Measurements from ENCODE around the gene SPIRE2. TPM values are rescaled to one million over a fixed set of nuclear protein-coding genes. Genes with fewer than 3 reads are reported as not detected.

The SPIRE2 gene
- total and polyA plus RNA-seq, 2 of the 13 experiments (the other 11 are each of a cell fraction or from before 2014, with no cell fraction given) = 13.3 to 37.5 TPM

DNA sequence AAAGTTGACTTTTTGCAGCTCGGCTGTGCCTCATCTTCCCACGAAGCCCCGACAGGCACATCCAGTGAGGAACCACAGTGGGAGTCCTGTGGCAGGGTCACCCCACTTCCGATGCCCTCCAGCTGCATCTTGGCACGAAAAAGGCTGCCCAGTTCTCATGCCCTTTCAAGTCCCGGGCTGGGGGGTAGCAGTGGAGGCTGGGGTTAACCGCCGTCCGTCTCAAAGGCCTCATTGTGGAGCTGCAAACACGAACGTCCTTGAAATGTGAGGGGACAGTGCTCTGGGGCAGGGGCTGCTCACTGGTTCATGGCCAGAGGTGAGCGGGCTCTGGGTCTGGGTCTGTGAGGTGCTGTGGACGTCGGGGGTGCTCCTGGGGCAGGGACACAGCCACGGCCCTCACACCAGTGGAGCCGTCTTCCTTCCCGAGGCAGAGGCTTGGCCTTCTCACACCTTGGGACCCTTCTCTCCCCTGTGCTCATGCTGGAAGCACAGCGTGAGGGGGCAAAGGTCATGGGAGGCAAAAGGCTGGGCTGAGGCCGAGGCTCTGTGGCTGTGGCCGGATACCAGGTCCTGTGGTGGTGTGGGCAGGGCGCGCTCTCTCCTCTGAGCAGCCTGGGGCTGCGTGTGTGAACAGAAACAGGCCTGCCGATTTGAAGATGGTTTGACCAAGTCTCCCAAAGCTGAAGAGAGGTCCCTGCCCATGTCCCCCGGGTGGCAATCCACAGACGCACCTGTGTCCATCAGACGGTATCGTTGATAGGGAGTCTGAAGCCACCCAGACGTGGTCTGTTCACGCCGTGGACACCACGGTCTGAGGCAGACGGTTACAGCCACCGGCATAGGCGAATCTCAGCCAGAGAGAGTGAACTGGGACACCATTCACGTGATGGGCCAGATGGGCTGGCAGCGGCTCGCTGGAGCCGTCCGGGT lies 87.3 kb downstream of the SPIRE2 start (continued):
- TF ChIP-seq ZNF354B (CRISPR knock-in tag; IDR thresholded peaks at IDR 0.05) = no peak
- TF ChIP-seq, protein P1, sequence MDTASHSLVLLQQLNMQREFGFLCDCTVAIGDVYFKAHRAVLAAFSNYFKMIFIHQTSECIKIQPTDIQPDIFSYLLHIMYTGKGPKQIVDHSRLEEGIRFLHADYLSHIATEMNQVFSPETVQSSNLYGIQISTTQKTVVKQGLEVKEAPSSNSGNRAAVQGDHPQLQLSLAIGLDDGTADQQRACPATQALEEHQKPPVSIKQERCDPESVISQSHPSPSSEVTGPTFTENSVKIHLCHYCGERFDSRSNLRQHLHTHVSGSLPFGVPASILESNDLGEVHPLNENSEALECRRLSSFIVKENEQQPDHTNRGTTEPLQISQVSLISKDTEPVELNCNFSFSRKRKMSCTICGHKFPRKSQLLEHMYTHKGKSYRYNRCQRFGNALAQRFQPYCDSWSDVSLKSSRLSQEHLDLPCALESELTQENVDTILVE (CRISPR knock-in tag; IDR thresholded peaks at IDR 0.05) = peak; percentile 56
- TF ChIP-seq ZFP90 (CRISPR knock-in tag; IDR thresholded peaks at IDR 0.05; ENCODE audit: borderline replicate concordance) = peak; percentile 97
- TF ChIP-seq, protein P2, sequence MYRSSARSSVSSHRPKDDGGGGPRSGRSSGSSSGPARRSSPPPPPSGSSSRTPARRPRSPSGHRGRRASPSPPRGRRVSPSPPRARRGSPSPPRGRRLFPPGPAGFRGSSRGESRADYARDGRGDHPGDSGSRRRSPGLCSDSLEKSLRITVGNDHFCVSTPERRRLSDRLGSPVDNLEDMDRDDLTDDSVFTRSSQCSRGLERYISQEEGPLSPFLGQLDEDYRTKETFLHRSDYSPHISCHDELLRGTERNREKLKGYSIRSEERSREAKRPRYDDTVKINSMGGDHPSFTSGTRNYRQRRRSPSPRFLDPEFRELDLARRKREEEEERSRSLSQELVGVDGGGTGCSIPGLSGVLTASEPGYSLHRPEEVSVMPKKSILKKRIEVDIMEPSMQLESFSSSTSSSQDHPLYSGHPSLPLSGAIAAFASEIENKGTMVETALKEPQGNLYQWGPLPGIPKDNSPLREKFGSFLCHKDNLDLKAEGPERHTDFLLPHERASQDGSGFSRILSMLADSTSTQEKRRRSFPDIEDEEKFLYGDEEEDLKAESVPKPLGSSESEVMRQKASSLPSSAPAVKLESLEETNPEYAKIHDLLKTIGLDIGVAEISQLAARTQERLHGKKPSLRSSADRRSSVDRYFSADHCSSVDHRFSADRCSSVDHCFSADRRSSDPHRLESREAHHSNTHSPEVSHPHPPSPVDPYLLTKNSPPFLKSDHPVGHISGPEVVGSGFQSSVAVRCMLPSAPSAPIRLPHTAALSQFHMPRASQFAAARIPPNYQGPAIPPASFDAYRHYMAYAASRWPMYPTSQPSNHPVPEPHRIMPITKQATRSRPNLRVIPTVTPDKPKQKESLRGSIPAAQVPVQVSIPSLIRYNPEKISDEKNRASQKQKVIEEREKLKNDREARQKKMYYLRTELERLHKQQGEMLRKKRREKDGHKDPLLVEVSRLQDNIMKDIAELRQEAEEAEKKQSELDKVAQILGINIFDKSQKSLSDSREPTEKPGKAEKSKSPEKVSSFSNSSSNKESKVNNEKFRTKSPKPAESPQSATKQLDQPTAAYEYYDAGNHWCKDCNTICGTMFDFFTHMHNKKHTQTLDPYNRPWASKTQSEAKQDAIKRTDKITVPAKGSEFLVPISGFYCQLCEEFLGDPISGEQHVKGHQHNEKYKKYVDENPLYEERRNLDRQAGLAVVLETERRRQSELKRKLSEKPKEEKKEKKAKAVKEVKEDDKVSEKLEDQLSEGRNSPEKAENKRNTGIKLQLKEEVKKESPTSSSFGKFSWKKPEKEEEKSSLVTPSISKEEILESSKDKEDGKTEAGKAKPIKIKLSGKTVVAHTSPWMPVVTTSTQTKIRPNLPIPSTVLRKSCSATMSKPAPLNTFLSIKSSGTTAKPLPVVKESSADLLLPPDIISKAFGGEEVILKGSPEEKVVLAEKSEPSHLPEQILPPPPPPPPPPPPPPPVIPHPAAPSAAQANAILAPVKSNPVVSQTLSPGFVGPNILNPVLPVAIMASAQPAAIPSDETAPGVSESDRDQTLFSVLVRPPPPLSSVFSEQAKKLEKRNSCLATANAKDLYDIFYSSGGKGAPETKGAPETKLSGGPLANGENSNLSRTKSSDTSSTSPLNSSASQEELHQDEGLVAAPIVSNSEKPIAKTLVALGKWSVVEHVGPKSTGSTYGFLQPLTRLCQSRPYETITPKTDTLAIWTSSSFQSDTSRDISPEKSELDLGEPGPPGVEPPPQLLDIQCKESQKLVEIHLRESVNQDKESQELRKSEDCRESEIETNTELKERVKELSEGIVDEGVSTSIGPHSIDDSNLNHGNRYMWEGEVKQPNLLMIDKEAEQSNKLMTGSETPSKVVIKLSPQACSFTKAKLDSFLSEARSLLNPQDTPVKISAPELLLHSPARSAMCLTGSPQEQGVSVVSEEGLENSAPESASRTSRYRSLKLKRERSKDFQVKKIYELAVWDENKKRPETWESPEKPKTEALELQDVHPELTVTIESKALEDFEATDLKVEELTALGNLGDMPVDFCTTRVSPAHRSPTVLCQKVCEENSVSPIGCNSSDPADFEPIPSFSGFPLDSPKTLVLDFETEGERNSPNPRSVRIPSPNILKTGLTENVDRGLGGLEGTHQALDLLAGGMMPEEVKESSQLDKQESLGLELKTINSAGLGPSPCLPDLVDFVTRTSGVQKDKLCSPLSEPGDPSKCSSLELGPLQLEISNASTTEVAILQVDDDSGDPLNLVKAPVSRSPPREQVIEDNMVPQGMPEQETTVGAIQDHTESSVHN (CRISPR knock-in tag; IDR thresholded peaks at IDR 0.05) = peak; percentile 94; the same call in 1 of the 2 replicates
- TF ChIP-seq FOXK2 (IDR thresholded peaks at IDR 0.05) = no peak
- no peak for TF ChIP-seq MAFF (IDR thresholded peaks at IDR 0.05; ENCODE audit: low read depth, low read length)
- TF ChIP-seq, protein P3, sequence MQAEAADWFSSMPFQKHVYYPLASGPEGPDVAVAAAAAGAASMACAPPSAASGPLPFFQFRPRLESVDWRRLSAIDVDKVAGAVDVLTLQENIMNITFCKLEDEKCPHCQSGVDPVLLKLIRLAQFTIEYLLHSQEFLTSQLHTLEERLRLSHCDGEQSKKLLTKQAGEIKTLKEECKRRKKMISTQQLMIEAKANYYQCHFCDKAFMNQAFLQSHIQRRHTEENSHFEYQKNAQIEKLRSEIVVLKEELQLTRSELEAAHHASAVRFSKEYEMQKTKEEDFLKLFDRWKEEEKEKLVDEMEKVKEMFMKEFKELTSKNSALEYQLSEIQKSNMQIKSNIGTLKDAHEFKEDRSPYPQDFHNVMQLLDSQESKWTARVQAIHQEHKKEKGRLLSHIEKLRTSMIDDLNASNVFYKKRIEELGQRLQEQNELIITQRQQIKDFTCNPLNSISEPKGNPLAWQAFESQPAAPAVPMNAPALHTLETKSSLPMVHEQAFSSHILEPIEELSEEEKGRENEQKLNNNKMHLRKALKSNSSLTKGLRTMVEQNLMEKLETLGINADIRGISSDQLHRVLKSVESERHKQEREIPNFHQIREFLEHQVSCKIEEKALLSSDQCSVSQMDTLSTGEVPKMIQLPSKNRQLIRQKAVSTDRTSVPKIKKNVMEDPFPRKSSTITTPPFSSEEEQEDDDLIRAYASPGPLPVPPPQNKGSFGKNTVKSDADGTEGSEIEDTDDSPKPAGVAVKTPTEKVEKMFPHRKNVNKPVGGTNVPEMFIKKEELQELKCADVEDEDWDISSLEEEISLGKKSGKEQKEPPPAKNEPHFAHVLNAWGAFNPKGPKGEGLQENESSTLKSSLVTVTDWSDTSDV (CRISPR knock-in tag; IDR thresholded peaks at IDR 0.05) = no peak; the same call in 1 of the 2 replicates
- TF ChIP-seq ZNF724P (CRISPR knock-in tag; IDR thresholded peaks at IDR 0.05; ENCODE audit: borderline replicate concordance) = peak; percentile 83; the same call in 1 of the 2 replicates
- TF ChIP-seq MED8 (CRISPR knock-in tag; IDR thresholded peaks at IDR 0.05; ENCODE audit: insufficient replicate concordance) = peak; percentile 84
- no peak for TF ChIP-seq ZNF577 (CRISPR knock-in tag; IDR thresholded peaks at IDR 0.05; ENCODE audit: borderline replicate concordance, low read depth)
- TF ChIP-seq TOE1 (CRISPR knock-in tag; IDR thresholded peaks at IDR 0.05) = no peak; the same call in 1 of the 2 replicates
- peak; percentile 48 for TF ChIP-seq ZNF331 (CRISPR knock-in tag; IDR thresholded peaks at IDR 0.05)
- peak; percentile 97 for TF ChIP-seq NR2C2 (CRISPR knock-in tag; IDR thresholded peaks at IDR 0.05; ENCODE audit: borderline replicate concordance)
- no peak for TF ChIP-seq NFYC (CRISPR knock-in tag; IDR thresholded peaks at IDR 0.05)
- peak; percentile 88 for TF ChIP-seq AGO1 (IDR thresholded peaks at IDR 0.05; ENCODE audit: low read depth, low read length, poor library complexity, severe bottlenecking)
- no peak for TF ChIP-seq KDM1A (CRISPR knock-in tag; IDR thresholded peaks at IDR 0.05)
- peak; percentile 11; the same call in 1 of the 2 replicates for TF ChIP-seq FOXO1 (CRISPR knock-in tag; IDR thresholded peaks at IDR 0.05)

Measured in HepG2 (cell line).